Osteoblast (primary cell): ENCODE data around the gene CGNL1. TPM values are rescaled to one million over a fixed set of nuclear protein-coding genes. Genes with fewer than 3 reads are reported as not detected.

ENCODE experiments used
- DNase-seq: peaks from one replicate; pipeline ENCODE4 v3.0.0; 2011; ENCODE audit warnings: low spot score, mixed read lengths; ENCODE audit not compliant: insufficient read length; ENCODE audit errors: missing footprints
- H2AFZ ChIP-seq: 2 replicates; pipeline ENCODE4 v1.6.0; 2011; ENCODE audit warnings: mild to moderate bottlenecking, low read length
- H3K27ac ChIP-seq: 2 replicates; pipeline ENCODE4 v1.5.1; 2011; ENCODE audit warnings: mild to moderate bottlenecking, low read depth, low read length, moderate library complexity
- H3K27me3 ChIP-seq: 2 replicates; pipeline ENCODE4 v1.6.0; 2012; ENCODE audit warnings: mild to moderate bottlenecking, control low read depth, inconsistent platforms, low read length, moderate library complexity; ENCODE audit not compliant: insufficient read depth
- H3K36me3 ChIP-seq: 2 replicates; pipeline ENCODE4 v1.5.1; 2011; ENCODE audit warnings: mild to moderate bottlenecking, low read length, control low read depth, moderate library complexity; ENCODE audit not compliant: insufficient read depth
- H3K4me1 ChIP-seq: 2 replicates; pipeline ENCODE4 v1.5.1; 2011; ENCODE audit warnings: mild to moderate bottlenecking, low read length, control low read depth, moderate library complexity; ENCODE audit not compliant: insufficient read depth
- H3K4me2 ChIP-seq: 2 replicates; pipeline ENCODE4 v1.6.0; 2011; ENCODE audit warnings: mild to moderate bottlenecking, low read length; ENCODE audit not compliant: insufficient read depth
- H3K4me3 ChIP-seq: fragments of 200-600 bp; sonication (generic); 3 replicates; pipeline ENCODE4 v1.5.1; 2012; ENCODE audit warnings: mild to moderate bottlenecking, low read length, inconsistent platforms; ENCODE audit not compliant: insufficient read depth
- H3K79me2 ChIP-seq: 2 replicates; pipeline ENCODE4 v1.6.0; 2012; ENCODE audit warnings: mild to moderate bottlenecking, low read length, control low read depth, inconsistent platforms; ENCODE audit not compliant: insufficient read depth
- H3K9me3 ChIP-seq: 2 replicates; pipeline ENCODE4 v1.5.1; 2011; ENCODE audit warnings: low read depth, low read length, control low read depth
- H4K20me1 ChIP-seq: 2 replicates; pipeline ENCODE4 v1.6.0; 2012; ENCODE audit warnings: mild to moderate bottlenecking, low read length, control low read depth; ENCODE audit not compliant: insufficient read depth
- total RNA-seq: library from RNA; depleted of rRNA; stranded (reverse); fragments of >200 nt; gene quantifications from 2 replicates; pipeline ENCODE4 v1.2.3, GENCODE V29; 2012
- TF ChIP-seq, protein P1 (sequence below): IDR thresholded peaks from 2 replicates; pipeline ENCODE4 v1.5.1; 2011; ENCODE audit warnings: mild to moderate bottlenecking, low read depth, low read length, moderate library complexity; ENCODE audit errors: extremely low read depth

CGNL1 gene
- total RNA-seq, 1 donor, result 1.1 TPM

DNA sequence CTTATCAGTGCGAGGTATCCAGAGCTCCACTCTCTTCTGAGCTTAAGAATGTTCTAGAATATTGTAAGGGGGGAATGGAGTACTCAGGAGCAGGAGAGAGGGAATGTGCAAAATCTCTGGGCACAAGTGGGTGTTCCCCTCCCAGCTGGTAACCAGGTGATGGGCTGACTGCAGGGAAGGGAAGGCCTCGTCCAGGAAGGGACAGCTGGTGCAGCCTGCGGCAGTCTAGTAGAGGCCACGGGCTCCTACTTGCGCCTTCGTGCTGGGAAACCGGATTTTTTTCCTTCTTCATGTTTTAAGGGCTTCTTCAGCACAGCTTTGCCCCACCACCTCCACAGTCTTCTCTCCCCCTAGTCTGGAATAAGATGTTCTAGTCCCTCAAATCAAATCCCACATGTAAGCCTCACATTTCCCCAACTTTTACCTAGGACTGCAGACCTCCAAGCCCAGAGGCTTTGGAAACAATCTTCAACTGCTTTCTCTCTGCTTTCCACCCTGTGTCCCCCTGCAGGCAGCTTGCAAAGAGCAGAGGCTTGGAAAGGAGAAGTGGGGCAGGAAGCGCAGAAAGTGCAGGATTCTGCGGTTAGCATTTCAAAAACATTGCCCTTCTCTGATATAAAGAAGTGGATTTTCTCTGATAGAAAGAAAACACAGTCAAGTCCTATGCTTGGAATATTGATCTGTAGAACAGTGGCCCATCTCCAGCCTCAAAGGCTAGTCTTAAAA lies 11.9 kb upstream of the CGNL1 start:
- Histone ChIP-seq H3K4me2 (no peak overlapping the region), H3K4me1 (no peaks in the 10 kb centered on the region), H3K79me2 (no peaks in the 10 kb centered on the region), H2AFZ (peak overlapping the region; percentile 25), H3K36me3 (no peaks in the 10 kb centered on the region), H3K4me3 (no peak overlapping the region), H4K20me1 (no peaks in the 10 kb centered on the region), H3K27ac (no peak overlapping the region), H3K27me3 (no peaks in the 10 kb centered on the region), H3K9me3 (no peaks in the 10 kb centered on the region)
- DNase-seq, result peak; percentile 59
- TF ChIP-seq, protein P1, sequence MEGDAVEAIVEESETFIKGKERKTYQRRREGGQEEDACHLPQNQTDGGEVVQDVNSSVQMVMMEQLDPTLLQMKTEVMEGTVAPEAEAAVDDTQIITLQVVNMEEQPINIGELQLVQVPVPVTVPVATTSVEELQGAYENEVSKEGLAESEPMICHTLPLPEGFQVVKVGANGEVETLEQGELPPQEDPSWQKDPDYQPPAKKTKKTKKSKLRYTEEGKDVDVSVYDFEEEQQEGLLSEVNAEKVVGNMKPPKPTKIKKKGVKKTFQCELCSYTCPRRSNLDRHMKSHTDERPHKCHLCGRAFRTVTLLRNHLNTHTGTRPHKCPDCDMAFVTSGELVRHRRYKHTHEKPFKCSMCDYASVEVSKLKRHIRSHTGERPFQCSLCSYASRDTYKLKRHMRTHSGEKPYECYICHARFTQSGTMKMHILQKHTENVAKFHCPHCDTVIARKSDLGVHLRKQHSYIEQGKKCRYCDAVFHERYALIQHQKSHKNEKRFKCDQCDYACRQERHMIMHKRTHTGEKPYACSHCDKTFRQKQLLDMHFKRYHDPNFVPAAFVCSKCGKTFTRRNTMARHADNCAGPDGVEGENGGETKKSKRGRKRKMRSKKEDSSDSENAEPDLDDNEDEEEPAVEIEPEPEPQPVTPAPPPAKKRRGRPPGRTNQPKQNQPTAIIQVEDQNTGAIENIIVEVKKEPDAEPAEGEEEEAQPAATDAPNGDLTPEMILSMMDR, result peak; percentile 36

DNA sequence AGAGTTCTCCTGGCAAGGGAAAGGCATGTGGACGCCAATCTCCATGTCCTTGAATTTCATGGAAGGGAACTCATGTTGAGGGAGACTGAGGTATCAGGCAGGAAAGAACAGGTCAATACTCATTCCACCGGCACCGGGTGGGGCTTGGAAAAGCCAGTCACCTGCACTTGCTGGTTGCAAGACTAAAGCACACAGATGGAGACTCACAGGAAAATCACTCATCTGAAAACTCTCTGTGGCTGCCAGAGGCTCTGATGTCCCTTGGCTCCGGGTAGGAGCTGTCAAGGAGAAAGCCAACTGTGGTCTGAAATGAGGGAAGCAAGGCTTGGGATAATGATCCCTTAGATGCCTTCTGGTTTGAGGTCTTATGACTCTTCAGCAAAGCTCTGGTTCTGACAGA lies 8.7 kb upstream of the CGNL1 start:
- H3K9me3 ChIP-seq, result no peaks in the 10 kb centered on the region
- no peaks in the 10 kb centered on the region for H3K4me1 ChIP-seq
- H3K4me3 ChIP-seq, result no peak overlapping the region
- no peak overlapping the region for H2AFZ ChIP-seq
- no peaks in the 10 kb centered on the region for H3K79me2 ChIP-seq
- H3K27ac ChIP-seq, result no peak overlapping the region
- H3K27me3 ChIP-seq, result no peaks in the 10 kb centered on the region
- TF ChIP-seq, protein P1, result no peak
- no peak for DNase-seq
- no peak overlapping the region for H3K4me2 ChIP-seq
- no peaks in the 10 kb centered on the region for H4K20me1 ChIP-seq
- H3K36me3 ChIP-seq, result no peaks in the 10 kb centered on the region

DNA sequence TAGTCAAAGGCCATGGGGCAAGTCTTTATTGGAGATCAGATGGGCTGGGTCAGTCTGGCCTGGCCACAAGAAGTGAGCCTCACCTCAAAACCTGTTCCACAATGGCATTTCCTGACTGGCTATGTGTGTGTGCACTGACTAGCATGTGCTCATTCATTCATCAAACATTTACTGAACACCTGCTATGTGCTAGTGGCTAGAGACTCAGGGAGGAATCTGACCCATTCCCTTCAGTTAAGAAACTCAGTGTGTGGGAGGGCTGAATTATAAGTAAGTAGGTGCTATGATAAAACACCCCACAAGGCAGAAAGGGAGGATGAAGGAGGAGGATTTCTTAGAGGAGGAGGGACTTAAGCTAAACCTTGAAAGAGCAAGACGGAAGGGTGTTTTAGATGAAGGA lies 5.4 kb upstream of the CGNL1 start:
- TF ChIP-seq, protein P1, result no peak
- Histone ChIP-seq H4K20me1 (no peaks in the 10 kb centered on the region), H3K4me2 (no peak overlapping the region), H3K79me2 (no peaks in the 10 kb centered on the region), H2AFZ (no peak overlapping the region), H3K27me3 (peaks cover 26% of the 10 kb centered on the region), H3K4me3 (no peak overlapping the region), H3K4me1 (no peaks in the 10 kb centered on the region), H3K36me3 (no peaks in the 10 kb centered on the region), H3K27ac (no peak overlapping the region), H3K9me3 (no peaks in the 10 kb centered on the region)
- no peak for DNase-seq

DNA sequence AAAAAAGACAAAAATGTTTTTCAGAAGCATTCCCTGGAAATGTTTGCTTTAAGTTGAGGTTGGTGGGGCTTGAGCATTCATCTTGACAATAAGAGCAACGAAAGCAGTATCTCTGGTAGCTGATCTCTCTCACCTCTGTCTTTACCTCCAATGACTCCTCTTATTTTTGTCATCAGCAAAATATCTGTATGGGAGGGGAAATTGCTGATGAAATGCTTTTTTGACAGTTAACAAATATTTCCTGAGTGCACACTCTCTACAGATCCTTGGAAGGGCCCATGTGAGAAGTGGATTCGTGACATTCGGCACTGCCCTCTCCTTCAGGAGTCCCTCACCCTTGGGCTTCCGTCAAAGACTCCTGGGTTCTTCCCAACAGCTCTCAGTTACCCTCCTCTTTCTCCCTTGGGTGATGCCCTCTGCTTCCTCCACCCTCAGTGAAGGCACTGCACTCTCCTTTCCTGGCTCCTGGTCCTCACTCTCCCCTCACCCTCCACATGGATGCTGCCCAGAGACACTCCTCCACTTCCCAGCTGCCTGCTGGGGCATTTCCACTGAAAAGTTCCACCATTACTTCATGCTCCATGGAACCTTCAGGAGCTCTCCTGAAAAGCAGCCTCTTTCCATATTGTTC lies 2.9 kb upstream of the CGNL1 start:
- TF ChIP-seq, protein P1, result no peak
- Histone ChIP-seq H3K27me3 (peaks cover 46% of the 10 kb centered on the region), H4K20me1 (no peaks in the 10 kb centered on the region), H3K79me2 (no peaks in the 10 kb centered on the region), H3K4me2 (no peak overlapping the region), H3K27ac (no peak overlapping the region), H3K4me3 (no peak overlapping the region), H3K36me3 (no peaks in the 10 kb centered on the region), H2AFZ (no peak overlapping the region), H3K4me1 (peaks cover 6% of the 10 kb centered on the region), H3K9me3 (no peaks in the 10 kb centered on the region)
- peak; percentile 64 for DNase-seq
